Upper lobe of left lung (tissue), 4 donors: ENCODE measurements around the gene VAPB.
"Not testable (repeated sequence)": the region's sequence is repeated elsewhere in the genome, so short reads cannot be mapped to it uniquely, and the experiment has no call there.

Experiments
- CTCF ChIP-seq, 6 experiments: fragments of 450-650 bp in 4 of 6; fragments of 200-600 bp in 2 of 6; sonication (generic) in 2 of 6; IDR thresholded peaks; one replicate each; pipeline ENCODE4 v1.5.1; 2016 to 2019; ENCODE audit warnings: antibody characterized with exemption in 6 of 6
- EP300 ChIP-seq, 4 donors: sonication (generic); formaldehyde crosslinking; IDR thresholded peaks; one replicate each; pipeline ENCODE4 v1.5.1; 2017; ENCODE audit warnings: antibody characterized with exemption in 4 of 4, control low read depth in 2 of 4
- POLR2A ChIP-seq, 4 donors: fragments of 450-650 bp; IDR thresholded peaks; one replicate each; pipeline ENCODE4 v1.5.1; 2016 to 2017; ENCODE audit warnings: antibody characterized with exemption in 4 of 4, mild to moderate bottlenecking in 2 of 4
- POLR2AphosphoS5 ChIP-seq, 2 donors: sonication (generic); formaldehyde crosslinking; IDR thresholded peaks; one replicate each; pipeline ENCODE4 v1.5.1; 2017; ENCODE audit warnings: antibody characterized with exemption in 2 of 2

GRCh38 chr20:58373296-58373695 is 15.7 kb upstream of the VAPB start:
- TF ChIP-seq CTCF, POLR2AphosphoS5, POLR2A, EP300 (IDR thresholded peaks at IDR 0.05): not testable (repeated sequence)
